HG02973 (cell line): ENCODE results near the gene ZBTB20.

Experiments used
- ATAC-seq: cut with Tn5 transposase; IDR thresholded peaks from one replicate; pipeline ENCODE4 v1.9.1; 2021; ENCODE audit warnings: moderate library complexity; ENCODE audit not compliant: unreplicated experiment

ZBTB20 gene

GRCh38 chr3:114553949-114554593 lies 593.0 kb downstream of the ZBTB20 start:
- no peak for ATAC-seq

DNA sequence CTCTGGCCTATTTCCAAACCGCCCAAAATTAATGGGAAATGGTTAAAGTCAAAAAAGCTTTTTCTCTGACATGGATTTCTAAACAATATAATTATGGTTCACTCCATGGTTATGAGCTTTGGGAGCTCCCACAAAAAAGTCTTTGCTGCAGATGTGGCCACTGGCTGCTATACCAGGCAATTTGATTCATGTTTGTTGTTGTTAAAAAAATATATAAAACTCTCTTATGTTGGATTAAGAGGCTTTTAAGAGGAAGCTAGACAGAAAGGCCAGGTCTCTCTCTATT lies 594.6 kb downstream of the ZBTB20 start:
- ATAC-seq: no peak

GRCh38 chr3:114551770-114552526 lies 595.1 kb downstream of the ZBTB20 start:
- no peak for ATAC-seq

DNA sequence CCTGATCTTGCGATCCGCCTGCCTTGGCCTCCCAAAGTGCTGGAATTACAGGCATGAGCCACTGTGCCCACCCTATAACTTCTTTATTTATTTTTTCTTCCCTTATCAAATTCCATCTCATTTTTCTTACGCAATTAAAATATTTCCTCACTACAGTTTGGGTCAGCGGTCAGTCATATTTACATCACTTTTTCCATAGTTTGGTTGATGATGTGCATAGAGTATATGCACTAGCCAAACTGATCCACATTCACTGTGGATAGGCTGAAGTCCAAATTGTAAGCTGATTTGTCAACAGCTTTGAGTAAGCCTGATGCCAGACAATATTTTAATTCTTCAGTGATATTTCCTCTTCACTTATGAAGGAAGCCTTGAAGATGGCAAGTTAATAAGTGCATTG lies 596.9 kb downstream of the ZBTB20 start:
- no peak for ATAC-seq

- no peak for ATAC-seq
Observed at GRCh38 chr3:114545193-114545592, 601.9 kb downstream of the ZBTB20 start.

DNA sequence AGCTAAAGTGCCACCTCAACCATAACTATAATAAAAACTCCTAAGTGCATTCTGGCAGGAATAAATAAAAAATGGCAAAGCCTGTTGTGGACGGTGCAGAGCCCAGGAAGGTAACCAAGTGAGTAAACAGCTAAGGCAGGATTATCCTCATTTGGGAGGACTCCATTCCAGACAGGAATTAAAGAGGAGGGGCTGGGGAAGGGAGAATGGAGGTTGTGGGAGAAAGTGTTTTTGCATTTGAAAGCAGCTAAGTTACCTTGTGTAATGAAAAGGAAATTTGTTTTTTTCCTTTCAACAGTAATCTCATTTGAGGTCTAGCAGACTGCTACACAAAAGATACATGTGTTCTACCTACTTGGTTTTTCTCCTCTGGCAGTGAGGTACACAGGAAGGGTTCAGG lies 604.7 kb downstream of the ZBTB20 start:
- no peak for ATAC-seq

GRCh38 chr3:114539525-114539924 lies 607.6 kb downstream of the ZBTB20 start:
- ATAC-seq: no peak

DNA sequence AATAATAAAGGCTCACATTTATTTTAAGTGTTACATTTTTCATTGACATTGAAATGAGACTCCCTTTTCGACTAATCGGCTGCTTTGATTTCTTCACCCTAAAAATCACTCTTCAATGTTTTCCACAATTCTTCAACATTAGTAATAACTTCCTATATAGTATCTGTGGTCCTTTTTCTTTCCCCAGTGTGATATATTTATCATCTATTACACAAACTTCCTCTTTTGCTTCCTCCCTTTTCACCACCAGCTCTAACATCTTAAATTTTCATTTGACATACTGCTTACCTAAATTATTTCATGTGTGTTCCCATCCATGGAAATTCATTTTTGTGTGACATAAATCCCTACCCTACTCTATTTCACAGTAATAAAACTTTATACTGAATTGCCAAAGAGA lies 608.9 kb downstream of the ZBTB20 start:
- no peak for ATAC-seq

DNA sequence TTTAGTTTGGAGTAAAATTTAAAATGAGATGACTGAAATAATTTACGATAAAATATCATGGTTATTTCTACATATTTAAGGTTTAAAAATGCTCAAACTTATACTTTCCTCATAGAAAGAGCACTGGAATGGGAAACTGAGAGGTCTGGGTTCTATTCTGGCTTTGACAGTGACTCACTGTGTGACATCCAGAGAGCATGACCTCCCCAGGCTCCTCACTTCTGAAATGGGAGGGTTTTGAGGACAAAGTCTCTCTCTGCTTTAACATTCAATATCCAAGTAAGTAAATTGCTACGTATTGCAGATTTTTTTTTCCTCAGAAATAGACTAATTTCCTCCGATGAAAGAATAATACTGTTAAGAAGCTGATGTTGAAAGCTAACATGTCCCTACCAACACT lies 618.6 kb downstream of the ZBTB20 start:
- no peak for ATAC-seq

- ATAC-seq: no peak
Observed at GRCh38 chr3:114527036-114527644, 619.9 kb downstream of the ZBTB20 start.

- no peak for ATAC-seq
Observed at GRCh38 chr3:114525278-114525677, 621.8 kb downstream of the ZBTB20 start.

DNA sequence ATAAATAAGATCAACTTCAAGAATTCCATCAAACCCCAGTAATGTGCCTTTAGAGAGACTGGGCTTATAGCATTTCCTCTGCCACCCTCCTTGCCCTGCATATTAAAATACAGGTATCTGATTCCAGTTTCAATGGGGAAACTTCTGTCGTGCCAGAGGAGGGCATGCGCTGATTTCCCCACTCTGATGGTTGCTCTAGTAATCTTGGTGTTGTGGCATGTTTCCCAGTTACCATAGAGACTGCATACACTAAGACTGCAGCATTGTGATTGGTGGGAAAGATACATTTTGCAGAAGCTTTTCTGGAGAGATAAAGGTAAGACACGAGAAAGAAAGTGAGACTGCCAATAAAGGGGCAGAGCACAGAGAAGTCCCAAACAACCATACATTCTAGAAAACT lies 627.7 kb downstream of the ZBTB20 start:
- peak; percentile 90 for ATAC-seq

DNA sequence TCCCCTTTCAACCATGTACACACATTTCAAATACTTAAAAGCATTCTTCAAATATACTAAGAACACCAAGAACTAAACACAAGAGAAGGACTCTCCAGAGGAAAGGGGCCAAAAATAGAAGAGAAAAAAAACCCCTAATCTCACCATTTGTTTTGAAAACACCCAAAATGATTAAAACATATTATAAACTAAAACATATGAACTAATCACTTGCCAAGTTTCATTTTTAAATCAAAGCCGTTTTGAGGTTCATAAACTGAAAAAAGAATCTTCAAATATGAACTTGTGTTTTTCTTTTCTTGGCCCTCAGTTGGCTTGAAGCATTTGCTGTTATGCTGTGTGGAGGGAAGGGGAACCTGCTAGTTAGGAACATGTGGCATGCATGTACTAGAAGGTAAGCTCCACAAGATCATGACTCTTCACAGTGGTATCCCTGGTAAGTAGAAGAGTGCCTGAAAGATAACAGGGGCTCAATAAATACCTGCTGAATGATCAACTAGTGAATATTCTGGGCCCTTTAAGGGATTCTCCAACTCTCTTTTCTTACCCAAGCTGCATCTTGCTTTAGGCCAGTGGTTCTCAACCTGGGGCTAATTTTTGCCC lies 628.8 kb downstream of the ZBTB20 start:
- no peak for ATAC-seq

DNA sequence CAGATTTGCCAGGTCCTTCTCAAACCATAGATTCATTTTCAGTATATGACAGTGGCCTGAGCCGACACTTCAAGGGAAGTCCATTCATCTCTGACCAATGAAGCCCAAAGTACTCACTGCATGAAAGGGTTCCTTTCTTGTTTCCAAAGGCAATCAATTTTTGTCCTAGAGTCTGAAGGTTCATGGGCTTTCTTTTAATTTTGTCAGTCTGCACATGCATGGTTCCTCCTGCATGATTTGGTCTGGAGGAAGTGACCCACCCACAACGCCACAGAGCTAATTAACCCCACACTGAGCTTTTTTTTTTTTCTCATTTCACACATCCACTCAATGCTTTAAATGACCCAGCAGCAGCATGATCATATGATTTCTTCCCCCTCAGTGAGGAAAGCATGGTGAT lies 636.9 kb downstream of the ZBTB20 start:
- no peak for ATAC-seq

DNA sequence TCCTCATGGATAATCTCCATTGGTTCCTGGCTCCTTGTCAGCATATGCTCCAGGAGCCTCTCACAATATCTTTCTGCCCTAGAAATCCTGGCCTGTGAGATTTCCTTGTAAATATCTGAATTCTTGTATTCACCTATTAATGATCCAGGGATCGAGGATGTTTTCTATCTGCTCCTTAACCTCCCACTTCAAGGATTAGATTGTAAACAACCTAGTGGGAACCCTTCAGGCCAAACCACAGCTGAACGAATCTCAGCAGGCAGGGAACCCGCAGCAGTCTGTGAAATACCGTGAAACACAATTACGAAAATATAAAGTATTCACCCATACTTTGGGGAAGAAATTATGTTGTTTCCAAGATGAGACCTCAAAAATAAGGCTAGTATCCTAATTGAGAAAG lies 637.3 kb downstream of the ZBTB20 start:
- ATAC-seq: no peak

DNA sequence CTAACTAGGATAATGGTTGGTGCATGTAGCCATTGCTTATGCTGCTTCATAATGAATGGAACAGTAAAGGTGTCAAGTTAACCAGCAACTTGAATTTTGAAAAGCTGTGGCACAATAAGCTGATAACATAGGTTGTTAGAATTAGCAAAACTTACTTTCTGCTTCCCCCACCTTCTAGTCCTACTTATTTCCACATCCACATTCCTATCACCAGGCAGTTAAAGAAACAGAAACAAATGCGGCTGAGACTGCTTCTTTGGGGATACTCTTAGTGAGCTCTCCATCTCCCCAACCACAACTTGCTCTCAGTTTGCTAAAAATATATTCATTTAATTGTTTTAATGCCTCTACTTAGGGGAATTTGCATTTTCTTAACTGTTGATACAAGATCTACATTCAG lies 638.1 kb downstream of the ZBTB20 start:
- no peak for ATAC-seq

- ATAC-seq: no peak
Observed at GRCh38 chr3:114508208-114508607, 638.9 kb downstream of the ZBTB20 start.

DNA sequence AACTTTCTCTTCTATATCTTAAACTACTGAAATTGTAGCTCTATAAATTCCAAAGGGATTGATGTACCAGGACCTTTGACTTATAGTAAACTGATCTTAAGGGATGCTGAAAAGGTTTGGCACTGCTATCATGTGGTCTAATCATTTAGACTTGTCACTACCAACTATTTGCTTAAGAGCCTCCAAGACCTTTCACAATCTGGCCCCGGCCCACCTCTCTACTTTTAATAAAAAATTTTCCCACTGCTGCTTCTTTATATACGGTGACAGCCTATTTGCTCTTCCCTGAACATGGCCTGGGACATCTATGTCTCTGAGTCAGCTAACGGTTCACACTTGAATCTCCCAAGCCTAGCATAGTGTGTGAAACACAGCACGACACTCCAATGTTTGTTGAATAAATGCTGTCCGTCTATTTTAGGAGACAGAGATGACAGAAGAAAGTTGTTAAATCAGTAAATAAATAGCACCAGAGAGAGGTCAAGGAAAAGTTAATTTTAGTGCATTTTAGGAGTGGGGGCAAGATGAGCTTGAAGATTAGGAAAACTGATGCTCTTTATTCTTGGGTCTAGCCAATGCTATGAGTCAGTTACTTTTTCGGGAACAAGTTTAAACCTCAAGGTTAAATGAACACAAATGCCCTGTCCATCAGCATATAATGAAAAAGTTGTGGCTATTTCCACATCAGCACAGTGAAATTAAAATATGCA lies 640.3 kb downstream of the ZBTB20 start:
- no peak for ATAC-seq

GRCh38 chr3:114504941-114505628 lies 642.0 kb downstream of the ZBTB20 start:
- no peak for ATAC-seq

- no peak for ATAC-seq
Observed at GRCh38 chr3:114502204-114502603, 644.9 kb downstream of the ZBTB20 start.

DNA sequence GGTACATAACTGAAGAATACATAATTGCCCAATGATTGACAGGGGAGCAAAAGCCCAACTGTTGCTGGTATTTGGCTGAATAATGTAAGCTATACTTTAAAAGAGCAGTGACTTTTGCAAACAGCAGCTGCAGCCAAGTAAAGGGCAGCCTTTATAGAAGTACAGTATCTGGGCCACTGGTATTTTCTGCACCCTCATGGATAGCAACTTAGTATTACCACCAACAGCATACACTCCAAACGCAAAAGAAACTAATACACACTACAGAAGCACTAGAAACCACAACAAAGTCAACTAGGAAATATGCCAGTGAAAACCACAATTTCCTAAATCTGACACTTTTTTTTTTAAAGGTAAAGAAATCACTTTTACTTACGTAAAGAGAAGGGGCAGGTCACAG lies 647.1 kb downstream of the ZBTB20 start:
- ATAC-seq: peak; percentile 75
